Urinary bladder (tissue), 4 donors: Measurements from ENCODE around the gene NUB1. TPM values are rescaled to one million over a fixed set of nuclear protein-coding genes. Genes with fewer than 3 reads are reported as not detected.

ENCODE experiments used
- DNase-seq: peaks from one replicate; pipeline ENCODE4 v3.0.0-alpha.2; 2015; ENCODE audit errors: extremely low spot score
- H3K27ac ChIP-seq: one replicate; pipeline ENCODE4 v1.5.1; 2013; ENCODE audit warnings: low read depth, mild to moderate bottlenecking, moderate library complexity
- H3K36me3 ChIP-seq: one replicate; pipeline ENCODE4 v1.6.1; 2013; ENCODE audit warnings: mild to moderate bottlenecking, moderate library complexity; ENCODE audit not compliant: insufficient read depth
- H3K4me1 ChIP-seq: one replicate; pipeline ENCODE4 v1.6.1; 2013; ENCODE audit warnings: mild to moderate bottlenecking, moderate library complexity; ENCODE audit not compliant: insufficient read depth
- H3K4me3 ChIP-seq: one replicate; pipeline ENCODE4 v1.5.1; 2013; ENCODE audit warnings: low read depth, low read length
- WGBS: extraction: QIAGEN DNeasy Blood & Tissue Kit; methylation state at CpG from one replicate; pipeline ENCODE4 v1.1.7; 2013; 5-methylcytosine and 5-hydroxymethylcytosine counted together
- polyA plus RNA-seq: library from polyadenylated mRNA; stranded (reverse); fragments of 200-250 nt; gene quantifications from one replicate; pipeline ENCODE4 v1.2.3, GENCODE V29; 2013
- total RNA-seq: library from RNA; depleted of rRNA; stranded (reverse); fragments of >200 nt; gene quantifications from one replicate; pipeline ENCODE4 v1.2.3, GENCODE V29; 2014
- donor health status: healthy with polysubstance abuse.
- donor health status: healthy.

NUB1 gene
- total and polyA plus RNA-seq, 2 donors = 41.4 to 45.6 TPM

- H3K4me1 ChIP-seq = no peaks in the 10 kb centered on the region
Observed at GRCh38 chr7:151367284-151367683, 25.7 kb downstream of the NUB1 start.

GRCh38 chr7:151368136-151368571, 26.5 kb downstream of the NUB1 start:
- 10% methylated on average over 11 of the region's 11 CpGs for WGBS

More at GRCh38 chr7:151367284-151367683, 25.7 kb downstream of the NUB1 start:
- Histone ChIP-seq H3K4me3 (no peak overlapping the region), H3K27ac (no peak overlapping the region), H3K36me3 (no peaks in the 10 kb centered on the region)
- WGBS = 40% methylated on average over 4 of the region's 4 CpGs
- DNase-seq = no peak

DNA sequence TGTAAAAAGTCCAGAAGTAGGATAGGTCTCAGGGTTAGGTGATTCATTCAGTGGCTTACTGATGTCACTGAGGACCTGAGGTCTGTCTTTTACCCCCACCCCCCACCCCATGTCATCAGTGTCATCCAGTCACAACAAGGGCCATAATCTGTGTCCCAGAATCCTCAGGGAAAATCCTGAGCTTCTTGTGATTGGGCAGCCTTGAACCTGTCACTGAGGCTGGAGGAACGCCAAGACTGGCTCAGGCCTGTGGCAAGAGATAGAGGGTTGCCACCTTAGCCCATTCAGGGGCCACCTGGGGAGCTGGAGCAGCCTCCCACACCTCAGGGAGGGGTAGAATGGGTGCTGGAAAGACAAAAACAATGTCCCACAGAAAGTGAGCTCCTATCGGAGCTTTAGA, 29.7 kb downstream of the NUB1 start:
- 87% methylated on average over 2 of the region's 2 CpGs for WGBS
- H3K36me3 ChIP-seq = no peaks in the 10 kb centered on the region

More at GRCh38 chr7:151368136-151368571, 26.5 kb downstream of the NUB1 start:
- Histone ChIP-seq H3K36me3 (no peaks in the 10 kb centered on the region), H3K4me3 (no peak overlapping the region), H3K4me1 (no peaks in the 10 kb centered on the region), H3K27ac (no peak overlapping the region)
- DNase-seq = no peak

DNA sequence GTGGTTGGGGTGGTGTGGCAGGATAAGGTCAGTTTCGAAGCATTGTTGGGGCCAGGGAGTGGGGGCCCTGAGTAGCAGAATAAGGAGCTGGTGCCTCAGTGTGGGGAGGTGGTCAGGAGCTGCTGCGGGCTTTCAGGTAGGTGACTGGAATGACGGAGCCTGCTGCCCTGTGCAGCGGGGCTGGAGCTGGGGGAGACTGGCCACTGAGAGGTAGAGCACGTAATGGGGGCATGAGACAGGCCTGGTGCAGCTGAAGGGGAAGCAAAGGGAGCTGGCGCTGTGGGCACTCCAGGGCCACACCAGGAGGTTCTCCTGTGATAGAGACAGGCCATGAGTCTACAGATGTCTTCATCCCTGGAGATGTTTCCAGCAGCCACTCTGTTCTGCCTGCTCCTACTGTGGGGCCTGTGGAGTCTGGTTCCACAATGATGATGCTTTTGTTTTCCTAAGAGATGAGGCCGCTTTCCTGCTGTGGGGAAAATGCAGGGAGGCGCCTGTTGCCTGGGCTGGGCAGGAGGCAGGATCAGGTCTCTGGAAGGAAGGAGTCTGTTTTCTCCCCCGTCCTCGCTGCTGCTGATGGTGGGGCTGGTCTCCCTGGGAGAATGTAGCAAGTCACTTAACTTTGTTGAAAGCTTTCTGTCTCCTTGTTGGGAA, 31.1 kb downstream of the NUB1 start:
- H3K27ac ChIP-seq = no peak overlapping the region
- WGBS = 98% methylated on average over 10 of the region's 10 CpGs
- no peaks in the 10 kb centered on the region for H3K4me1 ChIP-seq
- no peak for DNase-seq
- peaks cover 4% of the 10 kb centered on the region for H3K36me3 ChIP-seq
- H3K4me3 ChIP-seq = no peak overlapping the region

More for the DNA sequence above, 29.7 kb downstream of the NUB1 start:
- no peaks in the 10 kb centered on the region for H3K4me1 ChIP-seq
- DNase-seq = no peak
- no peak overlapping the region for H3K4me3 ChIP-seq
- H3K27ac ChIP-seq = no peak overlapping the region

GRCh38 chr7:151373599-151373998, 32.0 kb downstream of the NUB1 start:
- no peak overlapping the region for H3K27ac ChIP-seq
- H3K4me1 ChIP-seq = no peaks in the 10 kb centered on the region
- H3K36me3 ChIP-seq = peaks cover 4% of the 10 kb centered on the region
- DNase-seq = no peak
- no peak overlapping the region for H3K4me3 ChIP-seq
- 88% methylated on average over 13 of the region's 13 CpGs for WGBS

- WGBS = 89% methylated on average over 15 of the region's 15 CpGs
- no peak for DNase-seq
- Histone ChIP-seq H3K27ac (no peak overlapping the region), H3K36me3 (peaks cover 4% of the 10 kb centered on the region), H3K4me1 (no peaks in the 10 kb centered on the region), H3K4me3 (no peak overlapping the region)
Observed at GRCh38 chr7:151374139-151374538, 32.5 kb downstream of the NUB1 start.

DNA sequence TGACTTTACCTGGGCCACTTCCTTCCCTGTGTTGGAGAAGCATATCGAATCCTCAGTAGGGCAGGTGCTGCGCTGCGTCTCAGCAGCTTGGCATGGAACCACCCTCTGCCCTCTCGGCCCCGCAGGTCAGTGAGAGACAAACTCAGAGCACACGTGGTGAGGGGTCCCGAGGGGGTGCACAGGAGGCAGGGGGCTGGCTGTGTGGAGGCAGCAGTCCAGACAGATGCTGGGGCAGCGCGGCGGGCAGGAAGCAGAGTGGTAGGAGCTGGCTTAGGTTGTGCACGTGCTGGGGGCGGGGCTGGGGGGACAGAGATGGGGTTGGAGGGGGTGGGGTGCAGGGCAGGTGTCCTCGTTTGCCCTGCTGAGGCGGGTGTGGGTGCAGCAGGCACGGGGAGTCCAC, 33.1 kb downstream of the NUB1 start:
- Histone ChIP-seq H3K36me3 (peaks cover 4% of the 10 kb centered on the region), H3K4me1 (no peaks in the 10 kb centered on the region), H3K27ac (no peak overlapping the region), H3K4me3 (no peak overlapping the region)
- WGBS = 83% methylated on average over 15 of the region's 15 CpGs
- no peak for DNase-seq

DNA sequence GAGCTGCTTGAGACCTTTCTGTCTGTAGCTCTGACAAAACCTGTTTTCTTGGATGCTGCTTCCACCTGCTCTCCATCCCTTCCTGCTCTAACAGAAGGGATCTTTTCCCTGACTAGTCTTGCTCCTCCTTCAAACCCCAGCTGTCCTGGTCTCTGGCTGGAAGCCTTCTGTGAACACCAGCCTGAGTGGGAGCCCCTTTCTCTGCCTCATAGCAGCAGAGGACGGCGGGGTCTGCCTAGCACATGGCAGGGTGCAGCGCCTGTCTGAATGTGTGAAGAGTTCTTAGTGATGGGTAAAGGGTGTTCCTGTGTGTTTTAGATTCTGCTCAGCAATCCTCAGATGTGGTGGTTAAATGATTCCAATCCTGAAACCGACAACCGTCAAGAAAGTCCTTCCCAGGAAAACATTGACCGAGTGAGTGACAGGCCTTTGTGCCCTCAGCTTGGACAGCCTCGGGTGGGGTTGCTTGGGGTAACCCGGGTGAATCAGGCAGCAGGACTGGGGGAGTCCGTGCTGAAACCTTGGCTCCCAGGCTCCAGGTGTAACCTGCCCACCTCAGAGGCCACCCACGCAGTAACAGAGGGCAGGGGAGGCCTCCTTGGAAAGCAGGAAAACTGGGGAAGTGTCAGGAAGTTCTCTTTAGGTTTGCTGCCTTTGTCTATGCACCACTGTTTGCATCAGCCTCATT, 34.1 kb downstream of the NUB1 start:
- 91% methylated on average over 10 of the region's 10 CpGs for WGBS
- no peaks in the 10 kb centered on the region for H3K4me1 ChIP-seq
- DNase-seq = no peak
- peaks cover 4% of the 10 kb centered on the region for H3K36me3 ChIP-seq
- no peak overlapping the region for H3K27ac ChIP-seq
- no peak overlapping the region for H3K4me3 ChIP-seq

DNA sequence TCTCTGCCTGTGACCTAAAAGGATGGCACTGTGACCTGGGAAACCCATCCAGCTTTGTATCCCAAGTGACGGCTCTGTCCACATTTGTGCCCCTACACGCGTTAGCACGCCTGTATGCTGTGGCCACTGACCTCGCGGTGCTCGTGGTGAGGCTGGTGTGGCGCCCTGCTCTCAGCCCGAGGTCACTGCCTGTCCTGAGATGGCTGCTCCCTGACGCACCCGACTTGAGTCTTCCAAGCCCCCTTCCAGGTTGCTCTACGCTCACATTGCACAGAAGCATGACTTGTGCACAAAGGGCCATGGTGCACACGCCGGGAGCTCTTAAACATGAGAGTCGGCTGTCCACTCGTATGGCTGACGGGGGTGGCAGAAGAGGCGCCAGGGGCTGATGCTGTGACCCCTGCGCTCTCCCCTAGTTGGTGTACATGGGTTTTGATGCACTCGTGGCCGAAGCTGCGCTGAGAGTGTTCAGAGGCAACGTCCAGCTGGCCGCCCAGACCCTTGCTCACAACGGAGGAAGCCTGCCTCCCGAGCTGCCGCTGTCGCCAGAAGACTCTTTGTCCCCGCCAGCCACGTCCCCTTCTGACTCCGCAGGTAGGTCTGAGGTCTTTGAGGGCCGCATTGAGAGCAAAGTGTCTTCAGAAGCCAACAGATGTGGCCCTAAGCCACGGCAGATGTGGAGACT, 34.7 kb downstream of the NUB1 start:
- Histone ChIP-seq H3K4me1 (no peaks in the 10 kb centered on the region), H3K4me3 (no peak overlapping the region), H3K36me3 (peaks cover 4% of the 10 kb centered on the region), H3K27ac (no peak overlapping the region)
- no peak for DNase-seq
- 94% methylated on average over 33 of the region's 33 CpGs for WGBS

GRCh38 chr7:151377406-151377805, 35.8 kb downstream of the NUB1 start:
- no peak overlapping the region for H3K27ac ChIP-seq
- no peak for DNase-seq
- H3K4me3 ChIP-seq = no peak overlapping the region
- peaks cover 4% of the 10 kb centered on the region for H3K36me3 ChIP-seq
- H3K4me1 ChIP-seq = no peaks in the 10 kb centered on the region
- 91% methylated on average over 12 of the region's 12 CpGs for WGBS

GRCh38 chr7:151378011-151378410, 36.4 kb downstream of the NUB1 start:
- no peak for DNase-seq
- no peak overlapping the region for H3K4me3 ChIP-seq
- H3K4me1 ChIP-seq = no peaks in the 10 kb centered on the region
- peaks cover 4% of the 10 kb centered on the region for H3K36me3 ChIP-seq
- no peak overlapping the region for H3K27ac ChIP-seq
- 88% methylated on average over 9 of the region's 9 CpGs for WGBS

DNA sequence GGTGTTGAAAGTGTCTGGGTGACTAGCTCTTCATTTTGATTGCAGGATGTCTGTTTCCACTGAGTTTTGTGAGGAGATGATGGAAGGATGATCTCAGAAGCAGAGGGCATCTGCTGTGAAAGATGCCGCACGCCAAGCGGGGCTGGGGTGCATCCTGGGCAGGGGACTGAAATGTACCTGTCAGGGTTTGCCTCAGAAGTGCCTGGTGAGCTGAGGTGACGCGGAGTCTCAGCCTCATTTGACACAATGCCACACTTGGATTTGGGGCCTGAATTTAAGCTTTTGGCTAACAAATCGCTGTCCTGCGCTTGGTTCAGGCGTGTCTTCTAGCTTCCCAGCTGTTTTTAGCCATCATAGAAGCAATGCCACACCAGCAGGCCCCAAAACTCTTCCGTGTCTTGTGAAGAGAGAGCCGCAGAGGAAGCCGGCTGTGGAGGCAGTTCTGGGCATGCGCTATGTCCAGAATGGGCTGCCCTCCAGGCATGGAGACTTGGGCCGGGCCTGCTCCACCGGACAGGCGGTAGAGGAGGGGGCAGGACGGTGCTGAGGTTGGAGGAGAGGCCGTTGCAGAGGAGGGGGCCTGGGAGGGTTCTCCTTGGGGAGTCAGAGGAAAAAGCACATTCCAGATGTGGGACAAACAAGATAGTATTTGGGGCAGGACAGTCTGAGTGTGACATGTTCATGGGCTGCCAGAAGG, 37.0 kb downstream of the NUB1 start:
- no peak for DNase-seq
- 85% methylated on average over 17 of the region's 17 CpGs for WGBS
- Histone ChIP-seq H3K4me1 (no peaks in the 10 kb centered on the region), H3K27ac (no peak overlapping the region), H3K4me3 (no peak overlapping the region), H3K36me3 (peaks cover 4% of the 10 kb centered on the region)

DNA sequence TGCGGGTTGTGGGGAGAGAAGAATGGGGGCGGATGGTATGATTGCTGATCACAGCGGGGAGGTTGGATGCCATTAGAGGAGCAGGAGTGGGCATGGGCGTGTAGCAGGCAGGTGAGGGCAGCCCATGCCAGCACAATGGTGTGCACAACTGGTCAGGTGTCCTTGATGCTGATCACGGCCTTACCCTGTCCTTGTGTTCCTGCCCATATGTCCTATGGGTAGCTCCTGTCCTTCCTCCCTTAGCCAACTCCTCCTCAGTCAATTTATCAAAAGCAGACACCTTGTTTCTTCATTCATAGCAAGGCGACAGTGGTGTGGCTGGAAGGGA, 37.5 kb downstream of the NUB1 start:
- no peaks in the 10 kb centered on the region for H3K4me1 ChIP-seq
- no peak overlapping the region for H3K27ac ChIP-seq
- WGBS = 93% methylated on average over 6 of the region's 6 CpGs
- H3K4me3 ChIP-seq = no peak overlapping the region
- peaks cover 4% of the 10 kb centered on the region for H3K36me3 ChIP-seq
- no peak for DNase-seq
